ENCODE results near the gene TIMM22.
"Not testable (repeated sequence)": the region's sequence is repeated elsewhere in the genome, so short reads cannot be mapped to it uniquely, and the experiment has no call there.

The TIMM22 gene

DNA sequence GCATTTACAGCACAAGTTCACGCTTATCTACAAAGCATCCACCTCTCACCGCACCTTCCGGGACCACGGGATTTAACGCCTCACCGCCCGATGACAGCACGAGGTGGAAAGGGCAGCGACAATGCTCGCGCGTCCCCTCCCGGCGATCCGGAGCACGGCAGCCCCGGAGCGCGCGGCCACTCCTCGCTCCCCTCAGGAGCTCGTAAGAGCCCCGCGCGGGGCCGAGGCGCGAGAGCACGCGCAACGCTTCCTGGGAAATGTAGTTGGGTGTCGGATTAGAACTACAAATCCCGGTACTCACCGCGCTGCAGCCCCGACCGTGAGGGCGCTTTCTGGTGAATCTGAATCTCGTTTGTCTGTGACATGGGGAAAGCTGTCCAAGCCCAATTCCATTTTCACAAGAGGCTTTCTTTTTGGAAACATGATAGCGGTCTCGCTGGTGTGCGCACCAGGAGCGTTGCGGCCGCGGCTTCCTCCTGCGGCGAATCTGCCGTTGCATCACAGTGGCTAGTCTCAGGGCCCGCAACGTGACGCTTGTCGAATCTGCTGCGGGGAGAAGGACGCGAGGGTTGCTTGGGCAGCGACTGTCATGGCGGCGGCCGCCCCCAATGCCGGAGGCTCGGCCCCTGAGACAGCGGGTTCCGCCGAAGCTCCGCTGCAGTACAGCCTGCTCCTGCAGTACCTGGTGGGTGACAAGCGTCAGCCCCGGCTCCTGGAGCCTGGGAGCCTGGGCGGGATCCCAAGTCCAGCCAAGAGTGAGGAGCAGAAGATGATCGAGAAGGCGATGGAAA is at the start of gene TIMM22:
Gene TIMM22 (plus strand): TSS at position 576 of the 791 bp plus-strand sequence. CDS start 14 bp downstream, at position 590.
- intact Hi-C loops (cut with DNase I): loop anchor here (5.0 kb wide), 1 partner anchor 204 kb away; no protein-coding TSS in a partner anchor

DNA sequence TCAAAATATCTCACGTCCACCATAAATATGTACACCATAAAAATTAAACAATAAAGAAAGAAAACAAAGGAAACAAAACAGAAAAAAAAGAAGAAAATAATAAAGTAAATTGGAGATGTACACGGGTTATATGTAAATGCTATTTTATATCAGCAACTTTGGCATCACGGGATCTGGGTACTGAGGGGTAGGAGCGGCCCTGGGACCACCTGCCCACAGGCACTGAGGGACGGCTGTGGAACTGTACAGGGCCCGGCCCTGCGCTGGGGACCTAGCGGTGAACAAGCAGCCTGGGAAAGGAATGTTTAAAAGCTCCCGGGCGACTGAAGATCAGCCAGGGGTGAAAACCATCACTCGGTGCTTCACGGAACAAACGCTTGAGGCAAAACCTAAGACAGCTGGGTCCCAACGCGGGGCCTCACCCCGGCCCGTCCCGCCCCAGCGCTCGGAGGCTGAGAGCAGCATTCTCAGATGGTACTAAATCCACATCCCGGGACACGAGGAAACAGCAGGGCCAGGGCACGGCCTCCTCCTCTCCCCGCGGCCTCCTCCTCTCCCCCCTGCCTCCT is 48.6 kb upstream of the TIMM22 start:
- intact Hi-C loops (cut with DNase I): no loop called here
- DNase-seq: peak in 2 of 10 donors; percentile 51 to 61

More for the DNA sequence above, at the start of gene TIMM22:
- DNase-seq: peak; percentile 87 to 98 (median 91)

DNA sequence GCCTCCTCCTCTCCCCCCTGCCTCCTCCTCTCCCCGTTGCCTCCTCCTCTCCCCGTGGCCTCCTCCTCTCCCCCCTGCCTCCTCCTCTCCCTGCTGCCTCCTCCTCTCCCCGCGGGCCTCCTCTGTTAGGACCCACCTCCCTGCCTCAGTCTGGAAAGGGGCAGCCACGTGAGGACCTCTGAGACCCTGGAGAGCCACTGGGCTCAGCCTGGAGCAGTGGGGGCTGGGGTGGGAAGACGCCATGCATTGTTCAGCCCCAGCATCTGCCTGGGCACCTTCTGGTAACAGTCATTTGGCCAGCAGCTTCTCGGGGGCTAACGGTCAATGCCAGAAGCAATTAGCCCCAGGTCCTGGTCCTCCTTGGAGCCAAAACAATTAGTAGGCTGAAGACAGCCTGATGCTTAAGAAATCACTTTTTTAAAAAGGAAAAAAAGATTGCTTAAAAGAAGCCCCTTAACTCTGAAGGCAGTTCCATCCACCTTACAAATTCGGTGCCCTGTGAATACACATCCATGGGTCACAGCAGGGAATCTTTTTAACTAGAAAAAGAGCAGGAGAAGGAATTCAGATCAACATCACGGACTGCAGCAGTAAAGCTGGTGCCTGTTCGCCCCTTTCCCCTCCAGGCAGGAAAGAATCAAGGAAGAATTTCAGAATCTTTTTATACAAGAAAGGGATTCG is 47.2 kb upstream of the TIMM22 start:
- peak in 1 of 10 donors; percentile 68 for DNase-seq
- intact Hi-C loops (cut with DNase I): no loop called here

DNA sequence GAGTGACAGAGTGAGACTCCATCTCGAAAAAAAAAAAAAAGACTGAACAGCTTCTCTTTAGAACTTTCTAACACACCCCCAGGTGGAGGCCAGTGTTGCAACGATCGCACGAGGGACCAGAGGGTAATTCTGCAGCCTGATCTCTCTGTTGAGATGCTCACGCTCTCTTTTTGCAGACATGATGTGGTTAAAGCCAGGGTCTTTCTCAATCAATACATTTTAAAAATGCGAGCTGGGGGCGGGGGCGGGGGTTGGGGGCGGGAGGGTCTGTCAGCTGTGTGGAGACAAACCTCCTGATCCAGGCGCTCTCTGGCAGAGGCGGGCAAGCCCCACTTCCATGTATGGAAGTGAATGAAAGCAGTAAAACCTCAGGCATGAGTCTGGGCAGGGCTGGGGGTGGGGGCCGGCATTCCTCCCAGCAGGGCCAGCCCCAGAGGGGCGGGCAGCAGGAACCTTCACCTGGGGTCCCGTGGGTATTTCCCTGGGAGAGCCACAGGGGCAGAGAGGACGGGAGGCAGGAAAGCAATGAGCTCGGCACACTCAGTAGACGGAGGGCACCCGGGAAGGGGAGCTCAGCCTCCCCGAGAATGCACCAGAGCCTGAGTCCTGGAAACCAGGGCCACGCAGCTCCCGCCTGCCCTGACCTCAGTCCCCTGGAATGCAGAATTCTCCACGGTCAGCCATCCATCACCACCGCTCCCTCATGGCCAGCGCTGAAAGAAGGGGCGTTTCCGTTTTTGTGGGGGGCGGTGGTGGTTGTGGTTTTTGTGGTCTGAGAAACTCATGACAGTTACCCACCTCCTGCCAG is 45.4 kb upstream of the TIMM22 start:
- peak in 2 of 10 donors; percentile 37 to 54 for DNase-seq
- intact Hi-C loops (cut with DNase I): no loop called here

DNA sequence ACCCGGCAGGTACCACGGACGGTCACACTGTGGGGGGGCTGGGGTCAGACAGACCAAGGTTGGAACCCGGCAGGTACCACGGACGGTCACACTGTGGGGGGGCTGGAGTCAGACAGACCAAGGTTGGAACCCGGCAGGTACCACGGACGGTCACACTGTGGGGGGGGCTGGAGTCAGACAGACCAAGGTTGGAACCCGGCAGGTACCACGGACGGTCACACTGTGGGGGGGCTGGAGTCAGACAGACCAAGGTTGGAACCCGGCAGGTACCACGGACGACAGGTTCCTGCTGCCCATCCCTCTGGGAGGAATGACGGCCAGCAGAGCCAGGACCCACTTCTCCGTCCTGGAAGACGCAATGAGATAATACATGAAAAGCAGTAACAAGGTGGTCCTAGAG is 44.3 kb upstream of the TIMM22 start:
- DNase-seq: peak in 2 of 10 donors; percentile 67 to 74
- intact Hi-C loops (cut with DNase I): not testable (repeated sequence)

DNA sequence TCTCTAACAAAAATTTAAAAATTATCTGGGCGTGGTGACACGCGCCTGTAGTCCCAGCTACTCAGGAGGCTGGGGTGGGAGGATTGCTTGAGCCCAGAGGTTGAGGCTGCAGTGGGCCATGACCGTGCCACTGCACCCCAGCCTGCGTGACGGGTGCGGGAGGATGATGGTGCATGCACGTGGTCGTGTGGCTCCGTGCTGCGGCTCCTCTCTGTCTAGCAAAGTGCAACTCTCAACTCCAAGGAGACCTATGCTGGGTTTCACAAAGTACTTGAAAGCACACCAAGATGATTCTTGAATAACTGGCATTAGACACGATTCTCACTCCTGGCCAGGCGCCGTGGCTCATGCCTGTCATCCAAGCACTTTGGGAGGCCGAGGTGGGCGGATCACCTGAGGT is 43.2 kb upstream of the TIMM22 start:
- intact Hi-C loops (cut with DNase I): no loop called here
- peak in 2 of 10 donors; percentile 39 to 60 for DNase-seq

DNA sequence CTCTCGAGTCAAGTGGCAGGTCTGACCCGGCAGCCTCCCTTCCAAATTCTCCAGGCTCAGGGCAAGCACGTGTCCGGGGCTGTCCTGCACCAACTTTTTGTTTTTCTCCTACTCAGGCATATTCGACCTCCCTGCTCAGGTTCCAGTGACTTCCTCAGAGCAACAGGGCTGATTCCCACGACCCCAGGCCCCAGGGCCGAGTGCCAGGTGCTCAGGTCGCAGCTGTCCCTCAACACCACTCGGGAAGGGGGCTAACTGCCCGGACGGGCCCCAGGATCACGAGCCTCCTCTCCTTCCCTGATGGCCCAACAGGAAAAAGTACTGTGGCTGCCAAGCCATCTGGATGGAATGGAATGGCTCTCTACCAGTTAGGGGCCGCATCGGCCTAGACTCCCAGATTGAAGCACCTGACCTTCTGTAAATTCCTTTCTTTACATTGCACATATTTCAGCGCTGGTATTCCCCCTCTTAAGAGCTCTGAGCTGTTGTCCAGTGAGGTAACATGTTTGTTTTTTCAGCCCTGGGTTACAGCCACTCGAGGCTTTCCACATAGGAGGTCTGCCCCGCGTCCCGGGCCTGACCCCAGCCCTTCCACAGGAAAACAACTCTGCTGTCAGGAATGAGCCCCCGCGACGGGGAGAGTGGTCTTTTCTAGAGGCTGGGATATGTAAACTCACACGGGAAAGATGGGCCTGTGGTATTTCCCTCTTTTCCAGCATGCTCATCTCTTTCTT is 42.3 kb upstream of the TIMM22 start:
- intact Hi-C loops (cut with DNase I): no loop called here
- DNase-seq: peak in 3 of 10 donors; percentile 42 to 61 (median 45)

DNA sequence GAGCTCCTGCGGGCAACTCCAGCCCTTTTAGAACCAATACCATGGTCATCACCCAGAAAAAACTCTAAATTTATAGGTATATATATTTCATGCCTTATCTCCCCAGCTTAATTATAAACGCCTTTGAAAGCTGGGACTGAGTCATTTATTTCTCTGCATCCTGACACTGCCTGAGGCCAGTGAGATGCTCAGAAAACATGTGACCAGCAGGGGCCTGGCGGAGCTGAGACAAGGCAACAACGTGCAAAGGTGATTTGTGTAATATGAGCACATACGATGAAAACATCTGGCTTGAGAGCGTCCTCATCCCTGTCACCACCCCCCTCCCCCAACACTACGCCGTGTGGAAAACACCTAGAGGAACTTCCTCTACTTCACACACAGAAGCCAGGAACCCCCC is 40.0 kb upstream of the TIMM22 start:
- DNase-seq: peak in 2 of 10 donors; percentile 30 to 37
- intact Hi-C loops (cut with DNase I): no loop called here

DNA sequence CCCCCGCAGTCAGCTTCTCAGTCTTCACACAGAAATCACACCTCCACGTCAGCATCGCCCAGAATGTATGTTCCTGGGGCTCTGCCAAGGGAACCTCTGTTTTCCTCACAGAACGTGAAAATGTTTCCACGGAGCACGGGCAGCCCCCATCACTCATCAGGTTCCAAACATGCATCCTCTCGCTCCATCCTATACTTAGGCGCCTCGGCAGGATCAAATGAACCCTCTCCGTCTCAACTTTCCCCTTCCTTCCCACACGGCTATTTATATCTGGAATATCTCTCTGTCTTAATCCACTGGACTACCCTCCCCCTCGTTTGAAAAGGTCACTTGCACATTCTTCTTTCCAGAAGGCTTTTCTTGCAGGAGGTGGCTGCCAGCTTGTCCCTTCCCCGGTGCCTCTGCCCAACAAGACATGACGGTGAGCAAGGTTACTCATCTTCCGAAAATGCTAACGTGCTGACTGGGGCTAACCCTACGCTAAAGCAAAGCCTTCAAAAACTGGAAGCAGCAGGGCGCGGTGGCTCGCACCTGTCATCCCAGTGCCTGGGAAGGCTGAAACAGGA is 39.0 kb upstream of the TIMM22 start:
- DNase-seq: peak in 3 of 10 donors; percentile 15 to 52 (median 29)
- intact Hi-C loops (cut with DNase I): no loop called here

DNA sequence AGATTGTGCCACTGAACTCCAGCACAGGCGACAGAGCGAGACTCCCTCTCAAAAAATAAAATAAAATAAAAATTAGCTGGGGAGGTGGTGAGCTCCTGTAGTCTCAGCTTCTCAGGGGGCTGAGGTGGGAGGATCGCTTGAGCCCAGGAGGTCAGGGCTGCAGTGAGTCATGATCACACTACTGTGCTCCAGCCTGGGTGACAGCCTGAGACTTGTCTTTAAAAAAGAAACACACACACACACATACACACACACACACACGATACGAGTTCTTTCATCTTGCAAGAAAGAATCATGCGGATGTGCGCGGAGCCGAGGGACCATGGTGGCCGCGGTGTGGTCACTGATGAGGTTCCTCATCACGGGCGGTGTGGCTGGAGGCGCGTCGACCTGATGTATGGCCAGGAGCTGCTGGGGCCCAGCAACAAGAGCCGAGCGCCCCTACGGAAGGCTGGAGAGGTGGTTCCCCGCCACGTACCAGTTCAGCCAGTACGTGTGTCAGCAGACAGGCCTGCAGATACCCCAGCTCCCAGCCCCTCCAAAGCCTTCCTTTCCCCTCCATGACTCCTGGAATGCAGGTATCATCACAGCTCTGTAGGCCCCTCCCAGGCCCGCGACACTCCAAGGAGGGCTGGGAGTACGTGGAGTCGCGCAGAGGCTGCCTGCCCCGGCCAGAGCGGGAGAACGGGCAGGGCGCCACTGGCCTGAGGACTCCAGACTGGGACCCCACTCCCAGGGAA is 38.0 kb upstream of the TIMM22 start:
- intact Hi-C loops (cut with DNase I): no loop called here

DNA sequence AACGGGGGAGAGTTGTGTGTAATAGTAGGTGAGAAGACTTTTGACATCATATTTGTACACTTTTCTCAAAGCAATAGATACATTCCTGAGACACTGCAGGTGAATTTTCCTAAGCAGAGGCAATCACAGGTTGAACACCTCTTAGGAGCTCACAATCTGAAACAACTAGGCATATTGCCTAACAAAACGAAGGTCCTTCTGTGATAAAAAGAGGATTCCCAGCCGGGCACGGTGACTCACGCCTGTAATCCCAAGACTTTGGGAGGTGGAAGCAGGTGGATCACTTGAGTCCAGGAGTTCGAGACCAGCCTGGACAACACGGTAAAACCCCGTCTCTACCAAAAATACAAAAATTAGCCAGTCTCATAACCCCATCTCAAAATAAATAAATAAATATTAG is 34.8 kb upstream of the TIMM22 start:
- DNase-seq: peak in 1 of 10 donors; percentile 5
- intact Hi-C loops (cut with DNase I): no loop called here

More for the DNA sequence above, 38.0 kb upstream of the TIMM22 start:
- DNase-seq: peak in 3 of 10 donors; percentile 49 to 59 (median 59)

DNA sequence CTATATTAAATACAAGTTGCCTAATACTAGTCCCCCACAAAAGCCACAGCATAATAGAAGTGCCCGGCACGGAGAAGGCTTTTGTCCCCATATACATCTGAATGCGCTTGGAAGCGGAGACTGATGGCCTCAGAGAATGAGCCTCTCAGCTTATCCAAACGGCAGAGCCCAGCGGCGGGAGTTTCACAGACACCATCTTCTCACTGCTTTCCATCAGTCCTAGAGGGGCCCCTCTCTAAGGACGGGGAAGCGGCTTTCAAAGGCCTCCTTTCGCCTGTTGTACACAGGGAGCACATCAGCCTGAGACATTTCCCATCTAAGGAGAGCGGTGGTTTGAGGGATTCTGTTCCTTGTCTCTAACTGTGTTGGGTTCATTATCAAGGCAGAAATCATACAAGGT is 34.3 kb upstream of the TIMM22 start:
- intact Hi-C loops (cut with DNase I): no loop called here
- DNase-seq: peak in 3 of 10 donors; percentile 18 to 77 (median 24)

DNA sequence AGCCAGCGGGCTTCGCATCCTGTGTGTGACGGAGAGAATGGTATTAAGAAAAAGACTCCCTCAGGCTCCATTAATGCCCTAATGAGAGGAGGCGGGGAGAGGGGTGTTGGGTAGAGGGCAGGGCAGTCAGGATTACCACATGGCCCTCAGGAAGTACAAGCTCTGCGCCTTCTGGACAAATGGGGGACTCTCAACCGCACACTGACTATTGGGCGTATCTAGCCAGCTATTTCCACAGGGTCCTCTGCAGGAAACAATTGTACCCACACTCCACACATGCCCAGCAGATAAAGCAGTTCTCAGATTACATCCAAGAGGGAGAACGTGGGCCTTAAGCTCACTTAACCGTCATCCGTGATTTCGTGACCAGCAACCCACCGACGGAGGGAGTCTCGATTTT is 32.1 kb upstream of the TIMM22 start:
- intact Hi-C loops (cut with DNase I): no loop called here
- DNase-seq: peak in 2 of 10 donors; percentile 17 to 52

DNA sequence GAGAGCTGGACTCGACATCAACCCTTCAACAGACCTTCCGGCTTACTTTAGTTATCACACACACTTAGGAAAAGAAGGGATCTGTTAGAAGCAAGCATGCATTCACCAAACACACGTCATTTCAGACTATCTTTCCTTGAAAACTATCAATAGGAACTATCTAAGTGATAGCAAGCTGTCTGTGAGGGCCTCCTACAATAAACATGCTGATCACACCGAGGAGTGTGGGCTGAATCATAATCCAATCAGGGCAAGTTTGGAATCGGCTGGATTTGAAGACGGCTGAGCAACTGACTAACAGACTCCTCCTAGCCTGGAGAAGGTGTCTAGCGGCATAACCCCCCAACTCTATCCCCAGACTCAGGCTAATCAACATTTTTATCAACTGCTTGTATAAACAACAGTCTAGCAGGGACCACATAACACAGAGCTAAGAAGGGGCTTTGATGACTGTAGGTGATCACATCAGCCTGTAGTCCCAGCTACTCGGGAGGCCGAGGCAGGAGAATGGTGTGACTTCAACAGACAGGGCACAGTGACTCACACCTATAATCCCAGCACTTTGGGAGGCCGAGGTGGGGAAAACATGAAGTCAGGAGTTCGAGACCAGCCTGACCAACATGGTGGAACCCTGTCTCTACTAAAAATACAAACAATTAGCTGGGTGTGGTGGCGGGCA is 31.5 kb upstream of the TIMM22 start:
- intact Hi-C loops (cut with DNase I): no loop called here
- peak in 1 of 10 donors; percentile 29 for DNase-seq

DNA sequence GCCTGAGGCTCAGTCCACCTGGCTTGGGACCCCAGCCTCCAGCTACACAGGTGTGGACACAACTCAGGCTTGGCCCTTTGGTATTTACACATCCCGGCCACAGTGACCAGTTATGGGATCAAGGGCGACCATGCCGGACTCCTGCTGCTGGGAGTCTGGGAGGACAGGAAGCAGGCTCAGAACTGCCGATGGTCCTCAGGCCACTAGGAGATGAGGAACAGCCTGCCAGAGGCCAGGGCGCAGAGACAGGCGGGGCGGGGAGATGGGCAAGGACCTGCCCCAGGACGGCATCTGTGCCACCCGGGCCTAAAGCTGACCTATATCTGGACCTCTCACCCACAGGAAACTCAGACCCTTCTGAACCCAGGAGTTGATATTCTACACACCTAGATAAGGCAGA is 29.8 kb upstream of the TIMM22 start:
- peak in 2 of 10 donors; percentile 50 to 70 for DNase-seq
- intact Hi-C loops (cut with DNase I): no loop called here

DNA sequence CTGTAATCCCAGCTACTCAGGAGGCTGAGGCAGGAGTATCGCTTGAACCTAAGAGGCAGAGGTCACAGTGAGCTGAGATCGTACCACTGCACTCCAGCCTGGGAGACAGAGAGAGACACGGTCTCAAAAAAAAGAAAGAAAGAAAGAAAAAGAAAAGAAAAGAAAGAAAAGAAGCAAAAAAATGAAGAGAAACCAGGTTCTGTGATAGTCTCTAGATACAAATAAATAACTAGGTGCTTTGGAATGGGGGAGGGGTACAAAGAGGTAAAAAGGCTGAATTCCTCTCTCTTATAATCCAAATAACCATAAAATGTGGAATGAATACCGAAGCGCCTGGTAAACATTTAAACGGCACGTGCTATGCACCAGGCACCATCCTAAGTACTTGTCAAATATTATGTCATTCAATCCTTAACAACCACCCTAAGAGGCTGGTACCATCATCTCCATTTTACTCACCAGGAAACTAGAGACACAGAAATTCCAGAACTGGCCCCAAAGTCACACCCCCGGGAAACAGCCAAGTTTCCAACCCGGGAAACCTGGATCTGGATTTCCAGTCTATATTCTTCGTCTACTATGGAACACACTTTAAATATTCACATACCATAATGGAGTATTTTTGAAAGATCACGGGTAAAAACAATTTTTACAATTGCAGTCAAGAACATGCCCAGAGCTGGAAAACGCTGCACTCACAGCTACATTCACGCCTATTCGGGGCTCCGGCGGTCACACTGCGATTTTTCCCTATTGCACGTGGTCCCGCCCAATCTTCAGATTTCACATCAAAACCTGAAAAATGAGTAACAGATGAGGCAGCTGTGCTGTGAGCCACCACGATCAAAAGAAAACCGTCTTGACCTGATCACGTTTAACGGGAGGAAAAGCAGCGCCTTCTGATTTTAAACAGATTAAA is 27.9 kb upstream of the TIMM22 start:
- intact Hi-C loops (cut with DNase I): no loop called here
- peak in 2 of 10 donors; percentile 2 to 60 for DNase-seq

DNA sequence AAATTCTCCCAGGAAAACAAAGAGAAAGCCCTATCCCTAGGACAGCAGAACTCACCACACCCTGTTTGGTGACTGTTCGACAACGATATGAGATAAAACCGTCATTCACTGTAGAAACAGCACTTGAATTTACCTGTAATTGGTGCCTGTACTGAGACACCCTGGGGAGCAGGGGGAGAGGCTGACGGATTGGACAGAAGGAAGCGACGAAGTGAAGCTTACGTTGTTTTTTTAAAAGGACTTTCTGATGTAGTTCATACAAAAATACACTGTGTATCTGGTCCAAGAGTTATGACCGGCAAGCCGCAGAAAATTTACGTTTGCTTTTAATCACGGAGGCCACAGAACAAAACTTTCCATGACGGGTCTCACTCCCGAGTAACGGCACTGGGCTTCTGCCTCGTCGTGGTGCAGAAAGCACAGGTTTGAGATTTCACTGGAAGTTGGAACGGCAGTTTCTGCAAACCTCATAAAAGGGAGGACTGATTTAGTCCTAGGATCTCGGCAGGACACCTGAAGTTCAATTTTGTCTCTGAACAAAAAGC is 27.0 kb upstream of the TIMM22 start:
- peak in 3 of 10 donors; percentile 6 to 29 (median 20) for DNase-seq
- intact Hi-C loops (cut with DNase I): no loop called here

All from posterior cingulate gyrus (tissue), 11 donors.